ENCODE measurements around the gene ACTC1. TPM values are rescaled to one million over a fixed set of nuclear protein-coding genes. Genes with fewer than 3 reads are reported as not detected.

The ACTC1 gene
- polyA plus RNA-seq, 2 of the 4 experiments (the other 2 are of a cell fraction) = 0.22 to 1.1 TPM

DNA sequence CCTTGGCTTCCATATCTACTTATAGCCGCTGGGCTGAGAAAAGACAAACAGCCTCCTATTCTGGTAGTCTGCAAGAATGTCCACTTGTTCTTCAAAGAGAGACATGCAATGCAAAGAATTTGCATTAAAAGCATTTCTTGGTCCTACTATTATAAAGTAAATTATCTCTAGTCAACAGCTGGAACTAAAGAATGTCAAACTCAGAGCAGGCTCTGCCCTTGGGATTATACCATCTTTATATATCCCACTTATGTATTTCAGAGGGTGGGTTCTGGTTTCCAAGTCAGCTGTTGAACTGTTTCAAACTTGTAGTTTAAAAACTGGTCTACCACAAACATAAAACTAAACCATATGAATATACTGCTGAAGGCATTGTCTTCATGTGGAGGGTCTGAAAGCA lies 7.0 kb upstream of the ACTC1 start:
- DNase-seq (ENCODE audit: low read depth in 1 of 2, low spot score in 1 of 2) (no peak), FAIRE-seq (no peak), ATAC-seq (no peak)
- ChIA-PET CTCF (interaction anchor here (1.0 to 2.6 kb wide), 4 partner anchors 9 to 180 kb away, joined by 3 to 6 read pairs (median 3); no protein-coding TSS in a partner anchor), POLR2A (no interaction called here)
- no peak overlapping the region for H3K4me3 ChIP-seq
- H3K4me2 ChIP-seq = no peak overlapping the region
- WGBS (ENCODE audit: missing lambda C conversion rate) = 88% methylated on average over 1 of the region's 1 CpG
- no peaks in the 10 kb centered on the region for H3K9me3 ChIP-seq
- no peak overlapping the region for H3K27ac ChIP-seq
- peaks cover 13% of the 10 kb centered on the region for H3K4me1 ChIP-seq
- no peak for TF ChIP-seq GATA3 (IDR thresholded peaks at IDR 0.05; ENCODE audit: borderline replicate concordance)
- no peak for TF ChIP-seq SMC3 (IDR thresholded peaks at IDR 0.05)
- TF ChIP-seq NPAS2 (CRISPR knock-in tag; IDR thresholded peaks at IDR 0.05; ENCODE audit: borderline replicate concordance) = no peak
- TF ChIP-seq BHLHE40 (IDR thresholded peaks at IDR 0.05; ENCODE audit: low read depth, low read length) = no peak
- TF ChIP-seq, protein P1, sequence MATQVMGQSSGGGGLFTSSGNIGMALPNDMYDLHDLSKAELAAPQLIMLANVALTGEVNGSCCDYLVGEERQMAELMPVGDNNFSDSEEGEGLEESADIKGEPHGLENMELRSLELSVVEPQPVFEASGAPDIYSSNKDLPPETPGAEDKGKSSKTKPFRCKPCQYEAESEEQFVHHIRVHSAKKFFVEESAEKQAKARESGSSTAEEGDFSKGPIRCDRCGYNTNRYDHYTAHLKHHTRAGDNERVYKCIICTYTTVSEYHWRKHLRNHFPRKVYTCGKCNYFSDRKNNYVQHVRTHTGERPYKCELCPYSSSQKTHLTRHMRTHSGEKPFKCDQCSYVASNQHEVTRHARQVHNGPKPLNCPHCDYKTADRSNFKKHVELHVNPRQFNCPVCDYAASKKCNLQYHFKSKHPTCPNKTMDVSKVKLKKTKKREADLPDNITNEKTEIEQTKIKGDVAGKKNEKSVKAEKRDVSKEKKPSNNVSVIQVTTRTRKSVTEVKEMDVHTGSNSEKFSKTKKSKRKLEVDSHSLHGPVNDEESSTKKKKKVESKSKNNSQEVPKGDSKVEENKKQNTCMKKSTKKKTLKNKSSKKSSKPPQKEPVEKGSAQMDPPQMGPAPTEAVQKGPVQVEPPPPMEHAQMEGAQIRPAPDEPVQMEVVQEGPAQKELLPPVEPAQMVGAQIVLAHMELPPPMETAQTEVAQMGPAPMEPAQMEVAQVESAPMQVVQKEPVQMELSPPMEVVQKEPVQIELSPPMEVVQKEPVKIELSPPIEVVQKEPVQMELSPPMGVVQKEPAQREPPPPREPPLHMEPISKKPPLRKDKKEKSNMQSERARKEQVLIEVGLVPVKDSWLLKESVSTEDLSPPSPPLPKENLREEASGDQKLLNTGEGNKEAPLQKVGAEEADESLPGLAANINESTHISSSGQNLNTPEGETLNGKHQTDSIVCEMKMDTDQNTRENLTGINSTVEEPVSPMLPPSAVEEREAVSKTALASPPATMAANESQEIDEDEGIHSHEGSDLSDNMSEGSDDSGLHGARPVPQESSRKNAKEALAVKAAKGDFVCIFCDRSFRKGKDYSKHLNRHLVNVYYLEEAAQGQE (IDR thresholded peaks at IDR 0.05) = no peak
- no peak for TF ChIP-seq CHD2 (IDR thresholded peaks at IDR 0.05; ENCODE audit: low read length, partially characterized antibody)
- TF ChIP-seq CBX8 (IDR thresholded peaks at IDR 0.05) = no peak
- TF ChIP-seq TFCP2L1 (CRISPR knock-in tag; IDR thresholded peaks at IDR 0.05) = no peak
- TF ChIP-seq, protein P2, sequence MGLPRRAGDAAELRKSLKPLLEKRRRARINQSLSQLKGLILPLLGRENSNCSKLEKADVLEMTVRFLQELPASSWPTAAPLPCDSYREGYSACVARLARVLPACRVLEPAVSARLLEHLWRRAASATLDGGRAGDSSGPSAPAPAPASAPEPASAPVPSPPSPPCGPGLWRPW (IDR thresholded peaks at IDR 0.05) = no peak
- TF ChIP-seq RNF2 (IDR thresholded peaks at IDR 0.05; ENCODE audit: borderline replicate concordance, low read depth) = no peak
- TF ChIP-seq EP300 (IDR thresholded peaks at IDR 0.05) = no peak
- TF ChIP-seq ZFP36 (IDR thresholded peaks at IDR 0.05; ENCODE audit: borderline replicate concordance, partially characterized antibody) = no peak
- no peak for TF ChIP-seq SREBF2 (IDR thresholded peaks at IDR 0.05)
- no peak for TF ChIP-seq MAFK (IDR thresholded peaks at IDR 0.05; ENCODE audit: partially characterized antibody)
- TF ChIP-seq JUN (IDR thresholded peaks at IDR 0.05) = no peak
- TF ChIP-seq TP53 (CRISPR knock-in tag; IDR thresholded peaks at IDR 0.05) = no peak
- no peak for TF ChIP-seq RFX5 (IDR thresholded peaks at IDR 0.05)
- TF ChIP-seq CEBPB (IDR thresholded peaks at IDR 0.05) = no peak
- TF ChIP-seq CHD4 (IDR thresholded peaks at IDR 0.05; ENCODE audit: borderline replicate concordance) = no peak
- no peak for TF ChIP-seq PHF8 (IDR thresholded peaks at IDR 0.05; ENCODE audit: borderline replicate concordance, low read depth)

DNA sequence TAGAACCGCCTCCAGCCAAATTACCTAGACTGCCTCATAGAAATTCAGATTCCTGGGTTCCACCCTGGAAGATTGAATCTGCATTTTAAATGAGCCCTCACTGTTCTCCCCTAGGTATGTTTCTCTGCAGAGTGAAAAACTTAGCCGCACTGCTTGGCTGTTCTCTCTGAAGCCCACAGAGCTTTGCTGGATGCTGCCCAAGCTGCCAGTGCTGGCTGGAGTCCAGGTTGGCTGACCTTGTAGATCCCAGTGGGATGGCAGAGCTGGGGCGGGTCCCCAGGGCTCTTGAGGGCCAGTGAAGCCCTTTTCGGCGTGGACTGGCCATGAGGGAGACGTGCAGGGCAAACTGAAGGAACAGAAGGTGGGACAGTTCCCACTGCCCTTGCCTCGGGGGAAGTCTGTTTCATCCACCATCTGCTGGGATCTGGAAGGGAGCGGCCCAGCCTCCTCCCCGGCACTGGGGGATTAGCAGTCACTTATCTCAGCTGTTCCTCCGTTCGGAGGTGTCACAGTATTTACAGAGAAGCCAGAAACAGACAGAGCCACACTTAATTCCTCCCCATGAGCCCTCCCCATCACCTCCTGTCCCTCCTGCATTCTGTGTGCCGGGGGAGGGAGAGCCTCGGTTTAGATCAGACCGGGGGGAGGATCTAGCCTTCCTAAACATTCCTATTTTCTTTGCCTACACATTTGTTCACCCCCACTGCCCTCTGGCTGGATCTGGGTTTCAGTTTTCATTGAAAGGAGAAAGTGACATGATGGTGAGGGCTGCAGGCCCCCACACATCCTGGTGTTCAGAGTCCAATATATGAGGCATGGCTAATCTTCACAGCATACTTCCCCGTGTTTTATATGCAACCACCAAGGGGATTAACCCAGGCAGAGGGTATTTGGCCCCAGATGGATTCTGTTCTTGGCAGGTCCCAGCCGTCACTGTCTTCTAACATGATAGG lies 4.1 kb upstream of the ACTC1 start:
- 50% methylated on average over 16 of the region's 16 CpGs for WGBS (ENCODE audit: missing lambda C conversion rate)
- TF ChIP-seq, protein P3, sequence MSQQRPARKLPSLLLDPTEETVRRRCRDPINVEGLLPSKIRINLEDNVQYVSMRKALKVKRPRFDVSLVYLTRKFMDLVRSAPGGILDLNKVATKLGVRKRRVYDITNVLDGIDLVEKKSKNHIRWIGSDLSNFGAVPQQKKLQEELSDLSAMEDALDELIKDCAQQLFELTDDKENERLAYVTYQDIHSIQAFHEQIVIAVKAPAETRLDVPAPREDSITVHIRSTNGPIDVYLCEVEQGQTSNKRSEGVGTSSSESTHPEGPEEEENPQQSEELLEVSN (IDR thresholded peaks at IDR 0.05; ENCODE audit: borderline replicate concordance, low read depth) = no peak
- TF ChIP-seq, protein P4, sequence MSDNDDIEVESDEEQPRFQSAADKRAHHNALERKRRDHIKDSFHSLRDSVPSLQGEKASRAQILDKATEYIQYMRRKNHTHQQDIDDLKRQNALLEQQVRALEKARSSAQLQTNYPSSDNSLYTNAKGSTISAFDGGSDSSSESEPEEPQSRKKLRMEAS (IDR thresholded peaks at IDR 0.05) = no peak
- TF ChIP-seq SREBF2 (IDR thresholded peaks at IDR 0.05) = no peak
- no peak for TF ChIP-seq SMC3 (IDR thresholded peaks at IDR 0.05)
- no peak for TF ChIP-seq CHD2 (IDR thresholded peaks at IDR 0.05; ENCODE audit: low read length, partially characterized antibody)
- no peak for TF ChIP-seq FOSL2 (IDR thresholded peaks at IDR 0.05)
- no peak for TF ChIP-seq FOSL2 (CRISPR knock-in tag; IDR thresholded peaks at IDR 0.05)
- TF ChIP-seq CBX2 (IDR thresholded peaks at IDR 0.05; ENCODE audit: borderline replicate concordance, low read depth) = no peak
- TF ChIP-seq GATA3 (IDR thresholded peaks at IDR 0.05; ENCODE audit: borderline replicate concordance) = no peak
- no peak for TF ChIP-seq TP53 (CRISPR knock-in tag; IDR thresholded peaks at IDR 0.05)
- no peak for TF ChIP-seq RARB (CRISPR knock-in tag; IDR thresholded peaks at IDR 0.05)
- no peak for TF ChIP-seq RAD21 (conservative IDR thresholded peaks at IDR 0.05 in 1 of 2, IDR thresholded peaks at IDR 0.05 in 1 of 2)
- TF ChIP-seq, protein P5, sequence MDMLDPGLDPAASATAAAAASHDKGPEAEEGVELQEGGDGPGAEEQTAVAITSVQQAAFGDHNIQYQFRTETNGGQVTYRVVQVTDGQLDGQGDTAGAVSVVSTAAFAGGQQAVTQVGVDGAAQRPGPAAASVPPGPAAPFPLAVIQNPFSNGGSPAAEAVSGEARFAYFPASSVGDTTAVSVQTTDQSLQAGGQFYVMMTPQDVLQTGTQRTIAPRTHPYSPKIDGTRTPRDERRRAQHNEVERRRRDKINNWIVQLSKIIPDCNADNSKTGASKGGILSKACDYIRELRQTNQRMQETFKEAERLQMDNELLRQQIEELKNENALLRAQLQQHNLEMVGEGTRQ (IDR thresholded peaks at IDR 0.05) = no peak
- TF ChIP-seq MAFK (IDR thresholded peaks at IDR 0.05; ENCODE audit: partially characterized antibody) = no peak
- TF ChIP-seq POLR2A (IDR thresholded peaks at IDR 0.05; ENCODE audit: low read length) = no peak
- CTCF ChIA-PET = interaction anchor here (1.1 to 1.3 kb wide), 2 partner anchors 91 to 121 kb away, joined by 3 read pairs; no protein-coding TSS in a partner anchor

More for the DNA sequence above, 4.1 kb upstream of the ACTC1 start:
- H3K4me2 ChIP-seq = peak overlapping the region; percentile 39
- ATAC-seq (peak; percentile 10 to 35; a peak in 3 of 6 replicates), DNase-seq (ENCODE audit: low read depth in 1 of 2, low spot score in 1 of 2) (peak in 1 of 2 experiments; percentile 21), FAIRE-seq (no peak)
- POLR2A ChIA-PET = no interaction called here
- no peak overlapping the region for H3K4me3 ChIP-seq
- H3K4me1 ChIP-seq = peaks cover 16% of the 10 kb centered on the region
- H3K9me3 ChIP-seq = no peaks in the 10 kb centered on the region
- peak overlapping the region; percentile 6 to 74; a peak in 4 of 6 replicates for H3K27ac ChIP-seq

Measured in A549 (cell line).